Stimulated activated CD8-positive, alpha-beta memory T cell treated with anti-CD3 and anti-CD28 coated beads, Interleukin-15, amount 100 ng/mL, for 24 hours (primary cell): ENCODE results near the gene OSCP1.

Experiments used
- DNase-seq: peaks from one replicate; pipeline ENCODE4 v3.0.0-alpha.2; 2020; ENCODE audit warnings: low read depth

OSCP1 gene

GRCh38 chr1:36475341-36475740 is 25.1 kb upstream of the OSCP1 start:
- DNase-seq = no peak

- DNase-seq = no peak
Observed at GRCh38 chr1:36472656-36473055, 22.4 kb upstream of the OSCP1 start.

- DNase-seq = no peak
Observed at GRCh38 chr1:36471830-36472641, 21.8 kb upstream of the OSCP1 start.

GRCh38 chr1:36469163-36469562 is 18.9 kb upstream of the OSCP1 start:
- DNase-seq = no peak

- no peak for DNase-seq
Observed at GRCh38 chr1:36467700-36468455, 17.6 kb upstream of the OSCP1 start.

- no peak for DNase-seq
Observed at GRCh38 chr1:36467027-36467410, 16.8 kb upstream of the OSCP1 start.

- no peak for DNase-seq
Observed at GRCh38 chr1:36466370-36467026, 16.2 kb upstream of the OSCP1 start.

- DNase-seq = no peak
Observed at GRCh38 chr1:36465731-36466369, 15.6 kb upstream of the OSCP1 start.

- DNase-seq = no peak
Observed at GRCh38 chr1:36464605-36465393, 14.5 kb upstream of the OSCP1 start.

- peak; percentile 81 for DNase-seq
Observed at GRCh38 chr1:36463803-36464604, 13.8 kb upstream of the OSCP1 start, which contains the start of gene MRPS15. Gene MRPS15, minus strand, starts transcription at chr1:36464384. Its CDS starts 109 bp downstream, at chr1:36464275.

GRCh38 chr1:36463463-36463802 is 13.2 kb upstream of the OSCP1 start:
- DNase-seq = no peak

GRCh38 chr1:36458910-36459309 is 8.7 kb upstream of the OSCP1 start:
- no peak for DNase-seq

GRCh38 chr1:36457691-36458090 is 7.4 kb upstream of the OSCP1 start:
- no peak for DNase-seq

GRCh38 chr1:36456391-36456928 is 6.2 kb upstream of the OSCP1 start:
- no peak for DNase-seq

- no peak for DNase-seq
Observed at GRCh38 chr1:36455386-36455785, 5.1 kb upstream of the OSCP1 start.

GRCh38 chr1:36453600-36454388 is 3.5 kb upstream of the OSCP1 start:
- DNase-seq = no peak

GRCh38 chr1:36453051-36453450 is 2.8 kb upstream of the OSCP1 start:
- DNase-seq = no peak

- DNase-seq = no peak
Observed at GRCh38 chr1:36450919-36451305, 661 bp upstream of the OSCP1 start.

- no peak for DNase-seq
Observed at GRCh38 chr1:36448530-36449056, 1.7 kb downstream of the OSCP1 start.
